ENCODE measurements around the gene CHMP6.
A peak's percentile ranks its signal among the peaks of the same experiment; 100 is the strongest.

DNA sequence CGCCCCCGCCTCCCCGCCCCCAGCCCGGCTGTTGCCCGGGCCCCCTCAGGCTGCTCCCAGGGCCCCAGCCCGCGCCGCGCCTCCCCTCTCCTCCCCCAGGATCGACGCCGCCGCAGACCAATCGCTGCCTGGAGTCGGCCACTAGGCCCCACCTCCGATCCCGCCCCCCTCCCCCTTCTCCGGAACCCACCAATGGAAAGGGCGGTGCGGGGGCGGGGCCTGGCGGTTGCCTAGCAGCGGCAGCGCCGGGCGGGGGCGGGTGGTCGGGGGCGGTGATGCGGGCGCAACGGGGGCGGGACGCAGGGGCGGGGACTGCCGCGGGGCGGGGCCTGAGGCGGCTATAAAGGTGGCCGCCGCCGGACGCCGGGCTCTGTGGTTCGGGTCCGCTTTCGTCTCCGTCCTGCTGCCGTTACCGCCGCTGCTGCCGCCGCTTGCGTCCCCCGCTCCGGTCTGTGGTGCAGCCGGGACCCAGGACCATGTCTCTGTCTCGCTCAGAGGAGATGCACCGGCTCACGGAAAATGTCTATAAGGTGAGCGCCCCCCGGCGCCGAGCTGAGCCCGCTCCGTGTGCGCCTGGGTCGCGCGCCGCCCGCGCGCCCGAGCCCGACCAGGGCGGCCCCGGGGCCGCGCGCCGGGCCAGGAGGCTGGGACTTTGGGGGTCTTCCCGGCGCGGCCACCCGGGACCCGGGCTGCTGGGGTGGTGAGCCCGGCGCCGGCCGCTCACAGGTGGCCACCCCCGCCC, 43.3 kb downstream of the CHMP6 start, which contains the start of gene BAIAP2:
- TF ChIP-seq, protein P1, sequence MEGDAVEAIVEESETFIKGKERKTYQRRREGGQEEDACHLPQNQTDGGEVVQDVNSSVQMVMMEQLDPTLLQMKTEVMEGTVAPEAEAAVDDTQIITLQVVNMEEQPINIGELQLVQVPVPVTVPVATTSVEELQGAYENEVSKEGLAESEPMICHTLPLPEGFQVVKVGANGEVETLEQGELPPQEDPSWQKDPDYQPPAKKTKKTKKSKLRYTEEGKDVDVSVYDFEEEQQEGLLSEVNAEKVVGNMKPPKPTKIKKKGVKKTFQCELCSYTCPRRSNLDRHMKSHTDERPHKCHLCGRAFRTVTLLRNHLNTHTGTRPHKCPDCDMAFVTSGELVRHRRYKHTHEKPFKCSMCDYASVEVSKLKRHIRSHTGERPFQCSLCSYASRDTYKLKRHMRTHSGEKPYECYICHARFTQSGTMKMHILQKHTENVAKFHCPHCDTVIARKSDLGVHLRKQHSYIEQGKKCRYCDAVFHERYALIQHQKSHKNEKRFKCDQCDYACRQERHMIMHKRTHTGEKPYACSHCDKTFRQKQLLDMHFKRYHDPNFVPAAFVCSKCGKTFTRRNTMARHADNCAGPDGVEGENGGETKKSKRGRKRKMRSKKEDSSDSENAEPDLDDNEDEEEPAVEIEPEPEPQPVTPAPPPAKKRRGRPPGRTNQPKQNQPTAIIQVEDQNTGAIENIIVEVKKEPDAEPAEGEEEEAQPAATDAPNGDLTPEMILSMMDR (IDR thresholded peaks at IDR 0.05) = peak in 2 of 5 experiments; percentile 32 to 36
- TF ChIP-seq POLR2A (IDR thresholded peaks at IDR 0.05) (peak; percentile 95), EP300 (IDR thresholded peaks at IDR 0.05) (peak; percentile 13 to 99)

All from tibial nerve (tissue), 4 donors.